H9 (cell line): ENCODE data around the gene CLDN12. TPM values are rescaled to one million over a fixed set of nuclear protein-coding genes. Genes with fewer than 3 reads are reported as not detected.

Experiments
- DNase-seq: peaks from one replicate; pipeline ENCODE4 v3.0.0-alpha.2; 2017
- H2AFZ ChIP-seq: one replicate; pipeline ENCODE4 v1.6.1; 2013; ENCODE audit warnings: mild to moderate bottlenecking, low read length, control low read depth, moderate library complexity
- H2AK5ac ChIP-seq: 2 replicates; pipeline ENCODE4 v1.6.1; 2013; ENCODE audit warnings: low read length, control low read depth, mixed read lengths; ENCODE audit not compliant: insufficient read length
- H2BK120ac ChIP-seq: one replicate; pipeline ENCODE4 v1.6.1; 2013; ENCODE audit warnings: low read depth, mild to moderate bottlenecking, low read length, control low read depth, inconsistent platforms; ENCODE audit not compliant: poor library complexity, severe bottlenecking
- H2BK12ac ChIP-seq: 2 replicates; pipeline ENCODE4 v1.6.1; 2013; ENCODE audit warnings: low read length, control low read depth, mixed read lengths, low read depth; ENCODE audit not compliant: insufficient read length
- H2BK15ac ChIP-seq: 2 replicates; pipeline ENCODE4 v1.6.1; 2013; ENCODE audit warnings: low read depth, low read length, control low read depth
- H2BK20ac ChIP-seq: one replicate; pipeline ENCODE4 v1.6.1; 2013; ENCODE audit warnings: low read depth, mild to moderate bottlenecking, low read length, control low read depth, inconsistent platforms; ENCODE audit not compliant: poor library complexity, severe bottlenecking
- H2BK5ac ChIP-seq: 2 replicates; pipeline ENCODE4 v1.6.1; 2013; ENCODE audit warnings: low read length, control low read depth, mixed read lengths; ENCODE audit not compliant: insufficient read length
- H3K14ac ChIP-seq: 2 replicates; pipeline ENCODE4 v1.6.1; 2013; ENCODE audit warnings: low read length, control low read depth; ENCODE audit not compliant: insufficient read depth
- H3K18ac ChIP-seq: 2 replicates; pipeline ENCODE4 v1.6.1; 2013; ENCODE audit warnings: low read depth, mild to moderate bottlenecking, mixed read lengths, low read length, control low read depth; ENCODE audit not compliant: insufficient read length
- H3K23ac ChIP-seq: 2 replicates; pipeline ENCODE4 v1.6.1; 2013; ENCODE audit warnings: low read length, control low read depth, mixed read lengths, low read depth; ENCODE audit not compliant: insufficient read length
- H3K23me2 ChIP-seq: 2 replicates; pipeline ENCODE4 v1.6.1; 2013; ENCODE audit warnings: low read depth, mild to moderate bottlenecking, mixed read lengths, low read length, control low read depth; ENCODE audit not compliant: insufficient read length, poor library complexity, severe bottlenecking
- H3K27ac ChIP-seq: 2 replicates; pipeline ENCODE4 v1.5.1; 2013; ENCODE audit warnings: low read length, control low read depth, mixed read lengths, low read depth; ENCODE audit not compliant: insufficient read length
- H3K27me3 ChIP-seq: 2 replicates; pipeline ENCODE4 v1.6.1; 2013; ENCODE audit warnings: low read length, control low read depth, inconsistent platforms; ENCODE audit not compliant: insufficient read depth
- H3K4ac ChIP-seq: 2 replicates; pipeline ENCODE4 v1.6.1; 2013; ENCODE audit warnings: low read depth, mild to moderate bottlenecking, control low read depth, inconsistent platforms, low read length, moderate library complexity
- H3K4me1 ChIP-seq: 2 replicates; pipeline ENCODE4 v1.6.1; 2013; ENCODE audit warnings: low read length, control low read depth, inconsistent platforms; ENCODE audit not compliant: insufficient read depth
- H3K4me2 ChIP-seq: 2 replicates; pipeline ENCODE4 v1.6.1; 2013; ENCODE audit warnings: low read length, control low read depth, mixed read lengths; ENCODE audit not compliant: insufficient read length, insufficient read depth
- H3K56ac ChIP-seq: 2 replicates; pipeline ENCODE4 v1.6.1; 2013; ENCODE audit warnings: low read depth, mild to moderate bottlenecking, mixed read lengths, low read length, control low read depth; ENCODE audit not compliant: insufficient read length
- H3K79me1 ChIP-seq: 2 replicates; pipeline ENCODE4 v1.6.1; 2013; ENCODE audit warnings: low read depth, mild to moderate bottlenecking, moderate library complexity, low read length, control low read depth, inconsistent platforms; ENCODE audit not compliant: insufficient read depth, poor library complexity, severe bottlenecking
- H3K79me2 ChIP-seq: 2 replicates; pipeline ENCODE4 v1.6.1; 2013; ENCODE audit warnings: low read length, control low read depth, inconsistent platforms; ENCODE audit not compliant: insufficient read depth
- H3K9ac ChIP-seq: 2 replicates; pipeline ENCODE4 v1.6.1; 2013; ENCODE audit warnings: low read length, control low read depth, mixed read lengths; ENCODE audit not compliant: insufficient read length; ENCODE audit errors: extremely low read depth
- H3K9me3 ChIP-seq: one replicate; pipeline ENCODE4 v1.6.1; 2013; ENCODE audit warnings: low read depth, low read length, inconsistent platforms; ENCODE audit not compliant: control insufficient read depth
- H3T11ph ChIP-seq: one replicate; pipeline ENCODE4 v1.6.1; 2013; ENCODE audit warnings: mild to moderate bottlenecking, low read length, control low read depth, inconsistent platforms
- H4K20me1 ChIP-seq: one replicate; pipeline ENCODE4 v1.6.1; 2013; ENCODE audit not compliant: control insufficient read depth, insufficient read length, insufficient read depth
- H4K5ac ChIP-seq: 2 replicates; pipeline ENCODE4 v1.6.1; 2013; ENCODE audit warnings: low read depth, mild to moderate bottlenecking, mixed read lengths, low read length, control low read depth; ENCODE audit not compliant: insufficient read length
- H4K8ac ChIP-seq: replicated peaks from 2 replicates; pipeline ENCODE4 v1.6.1; 2013; ENCODE audit warnings: low read length, control low read depth, mixed read lengths, low read depth; ENCODE audit not compliant: insufficient read length
- H4K91ac ChIP-seq: 2 replicates; pipeline ENCODE4 v1.6.1; 2013; ENCODE audit warnings: low read depth, mild to moderate bottlenecking, moderate library complexity, mixed read lengths, low read length, control low read depth; ENCODE audit not compliant: insufficient read length
- H3K27ac Mint-ChIP-seq, 3 experiments: 2 replicates in 2 of 3; 3 replicates in 1 of 3; pipeline ENCODE4 v1.8.0; 2020 to 2021; ENCODE audit warnings: mixed read lengths in 3 of 3, mild to moderate bottlenecking in 1 of 3, moderate library complexity in 1 of 3
- H3K27me3 Mint-ChIP-seq: 2 replicates; pipeline ENCODE4 v1.8.0; 2021; ENCODE audit warnings: low read depth, mild to moderate bottlenecking, moderate library complexity, mixed read lengths
- H3K36me3 Mint-ChIP-seq, 3 experiments: 2 replicates in 2 of 3; 3 replicates in 1 of 3; pipeline ENCODE4 v1.8.0; 2020 to 2021; ENCODE audit warnings: low read depth in 3 of 3, mixed read lengths in 3 of 3; ENCODE audit not compliant: insufficient read depth in 1 of 3
- H3K4me1 Mint-ChIP-seq, 2 experiments: 2 replicates each; pipeline ENCODE4 v1.8.0; 2020; ENCODE audit warnings: mixed read lengths in 2 of 2
- H3K4me3 Mint-ChIP-seq, 2 experiments: 2 replicates in 1 of 2; 3 replicates in 1 of 2; pipeline ENCODE4 v1.8.0; 2020 to 2021; ENCODE audit warnings: mild to moderate bottlenecking in 2 of 2, mixed read lengths in 2 of 2, moderate library complexity in 1 of 2
- H3K9me3 Mint-ChIP-seq, 2 experiments: 2 replicates in 1 of 2; 3 replicates in 1 of 2; pipeline ENCODE4 v1.8.0; 2020; ENCODE audit warnings: mild to moderate bottlenecking in 2 of 2, mixed read lengths in 2 of 2, moderate library complexity in 1 of 2
- CTCF ChIP-seq: fragments of 200-600 bp; sonication (generic); conservative IDR thresholded peaks from 3 replicates; pipeline ENCODE4 v1.8.0; 2021; ENCODE audit warnings: antibody characterized with exemption, mild to moderate bottlenecking
- WGBS: extraction: QIAGEN DNeasy Blood & Tissue Kit; methylation state at CpG from one replicate; pipeline ENCODE4 v1.1.7; 2013; ENCODE audit warnings: missing lambda C conversion rate, low lambda C conversion rate, mixed read lengths; ENCODE audit not compliant: insufficient read length; ENCODE audit errors: extremely low coverage; 5-methylcytosine and 5-hydroxymethylcytosine counted together
- total RNA-seq: library from RNA; stranded (reverse); gene quantifications from 2 replicates; pipeline ENCODE4 v1.2.1, GENCODE V29; 2021

The CLDN12 gene
- total RNA-seq, 1 experiment from 2014 or later = 40.1 TPM

- WGBS = no CpG with 5 or more reads among the region's 6 CpGs
Measured at GRCh38 chr7:90430614-90431460, 27.6 kb downstream of the CLDN12 start.

More at GRCh38 chr7:90430614-90431460, 27.6 kb downstream of the CLDN12 start:
- no peak overlapping the region for H3K27ac ChIP-seq
- H3K23me2 ChIP-seq = no peaks in the 10 kb centered on the region
- peak; percentile 50 for DNase-seq
- H4K91ac ChIP-seq = no peak overlapping the region
- peaks cover 9% of the 10 kb centered on the region for H3K9me3 ChIP-seq
- H3K79me1 ChIP-seq = no peaks in the 10 kb centered on the region
- H4K5ac ChIP-seq = no peak overlapping the region
- H3K9ac ChIP-seq = no peak overlapping the region
- H3K4me2 ChIP-seq = no peak overlapping the region
- no peak overlapping the region for H3K18ac ChIP-seq
- no peaks in the 10 kb centered on the region for H3K4me1 ChIP-seq
- no peak overlapping the region for H3K56ac ChIP-seq
- no peaks in the 10 kb centered on the region for H4K20me1 ChIP-seq
- Mint-ChIP-seq H3K4me3 (no peak overlapping the region), H3K27ac (peak overlapping the region in 1 of 3 experiments; percentile 14; a peak in 1 of 7 replicates), H3K36me3 (peaks cover 2 to 13% (median 3%) of the 10 kb centered on the region in 3 experiments; a peak in 5 of 7 replicates), H3K27me3 (0 out of 2 replicates have a peak, but pooled peaks cover 1% of the 10 kb centered on the region), H3K4me1 (peaks cover 0 to 8% of the 10 kb centered on the region in 2 experiments; a peak in 2 of 4 replicates), H3K9me3 (peaks cover 12 to 17% of the 10 kb centered on the region in 2 experiments; a peak in 4 of 5 replicates)
- H2BK5ac ChIP-seq = no peak overlapping the region
- no peak overlapping the region for H3K14ac ChIP-seq
- no peak overlapping the region for H3K23ac ChIP-seq
- no peak overlapping the region for H2AFZ ChIP-seq
- H2BK15ac ChIP-seq = no peak overlapping the region
- H2BK20ac ChIP-seq = no peak overlapping the region
- no peak overlapping the region for H2AK5ac ChIP-seq
- H2BK120ac ChIP-seq = no peak overlapping the region
- no peak overlapping the region for H4K8ac ChIP-seq
- no peak overlapping the region for H3K4ac ChIP-seq
- TF ChIP-seq CTCF = no peak
- H3K27me3 ChIP-seq = no peaks in the 10 kb centered on the region
- no peak overlapping the region for H2BK12ac ChIP-seq
- H3K79me2 ChIP-seq = no peaks in the 10 kb centered on the region
- no peak overlapping the region for H3T11ph ChIP-seq
